Activated CD8-positive, alpha-beta memory T cell treated with anti-CD3 and anti-CD28 coated beads, Interleukin-2, amount 50 U/mL, for 1 hour (primary cell): ENCODE data around the gene GPR37L1.
"Not testable (repeated sequence)": the region's sequence is repeated elsewhere in the genome, so short reads cannot be mapped to it uniquely, and the experiment has no call there.

Source experiments
- DNase-seq: peaks from one replicate; pipeline ENCODE4 v3.0.0-alpha.2; 2020; ENCODE audit errors: extremely low read depth

Gene GPR37L1

DNA sequence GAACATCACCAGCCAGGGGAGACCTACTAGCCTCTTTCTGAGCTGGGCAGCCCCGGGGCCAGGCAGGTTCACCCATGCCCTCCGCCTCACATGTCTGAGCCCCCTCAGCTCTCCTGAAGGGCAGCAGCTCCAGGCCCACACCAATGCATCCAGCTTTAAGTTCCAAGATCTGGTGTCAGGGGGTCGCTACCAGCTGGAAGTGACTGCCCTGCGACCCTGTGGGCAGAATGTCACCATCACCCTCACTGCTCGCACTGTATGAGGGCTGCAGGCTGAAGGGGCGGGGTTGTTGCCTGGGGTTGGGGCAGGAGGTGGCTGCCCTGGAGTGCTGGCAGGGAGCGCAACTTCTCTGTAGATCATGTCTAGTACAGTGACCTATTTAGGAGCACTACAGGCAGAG is 46.1 kb downstream of the GPR37L1 start:
- DNase-seq: no peak

DNA sequence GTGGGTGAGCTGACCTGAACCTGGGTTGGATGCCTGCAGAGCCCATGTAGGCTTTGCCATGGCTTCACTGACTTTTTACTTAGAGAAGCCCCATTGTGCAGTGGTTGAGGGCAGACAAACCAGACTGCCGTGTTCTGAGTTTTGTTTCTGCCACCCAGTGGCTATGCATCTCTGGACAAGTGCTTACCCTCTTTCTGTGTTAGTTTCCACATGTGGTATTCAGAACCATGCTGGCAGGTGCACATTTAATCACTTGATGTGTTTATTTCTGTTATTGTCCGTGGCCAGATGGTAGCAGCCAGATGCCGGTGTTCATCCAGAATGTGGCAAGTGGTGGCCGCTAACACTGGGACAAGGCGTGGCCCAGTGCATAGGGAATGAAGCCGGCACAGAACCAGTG is 48.0 kb downstream of the GPR37L1 start:
- DNase-seq: no peak

DNA sequence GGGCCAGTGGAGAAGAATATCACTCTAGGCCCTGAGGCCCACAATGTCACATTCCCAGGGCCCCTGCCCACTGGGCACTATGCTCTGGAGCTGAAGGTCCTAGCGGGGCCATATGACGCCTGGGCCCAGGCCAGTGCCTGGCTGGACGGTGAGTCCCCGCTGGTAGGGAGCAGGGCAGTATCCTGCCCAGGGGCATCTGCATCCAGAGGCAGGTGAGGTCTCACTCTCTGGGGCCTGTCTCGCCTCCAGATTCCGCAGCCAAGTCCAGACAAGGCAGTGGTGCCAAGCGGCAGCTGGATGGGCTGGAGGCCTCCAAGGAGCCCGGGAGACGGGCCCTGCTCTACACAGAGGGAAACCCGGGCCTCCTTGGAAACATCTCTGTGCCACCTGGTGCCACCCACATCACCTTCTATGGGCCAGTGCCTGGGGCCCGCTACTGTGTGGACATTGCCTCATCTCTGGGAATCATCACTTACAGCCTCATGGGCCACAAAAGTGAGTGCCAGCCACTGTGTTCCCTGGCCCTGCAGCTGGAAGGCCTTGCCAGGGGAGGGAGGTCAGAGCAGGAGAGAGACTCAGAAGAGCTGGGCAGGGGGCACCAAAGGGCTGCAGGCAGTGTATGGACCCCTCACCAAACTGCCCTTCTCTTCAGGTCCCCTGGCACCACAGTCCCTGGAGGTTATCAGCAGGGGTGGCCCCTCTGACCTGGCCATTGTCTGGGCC is 48.7 kb downstream of the GPR37L1 start:
- DNase-seq: no peak

DNA sequence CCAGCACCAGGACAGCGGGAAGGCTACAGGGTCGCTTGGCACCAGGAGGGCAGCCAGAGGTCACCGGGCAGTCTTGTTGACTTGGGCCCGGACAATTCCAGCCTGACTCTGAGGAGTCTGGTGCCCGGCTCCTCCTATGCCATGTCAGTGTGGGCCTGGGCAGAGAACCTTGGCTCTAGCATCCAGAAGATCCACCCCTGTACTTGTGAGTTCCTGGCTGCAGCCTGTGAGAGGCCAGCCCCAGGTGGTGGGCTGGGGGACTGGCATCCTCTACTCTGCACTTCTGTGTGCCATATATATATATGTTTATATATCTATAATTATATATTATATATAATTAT is 49.3 kb downstream of the GPR37L1 start:
- no peak for DNase-seq

DNA sequence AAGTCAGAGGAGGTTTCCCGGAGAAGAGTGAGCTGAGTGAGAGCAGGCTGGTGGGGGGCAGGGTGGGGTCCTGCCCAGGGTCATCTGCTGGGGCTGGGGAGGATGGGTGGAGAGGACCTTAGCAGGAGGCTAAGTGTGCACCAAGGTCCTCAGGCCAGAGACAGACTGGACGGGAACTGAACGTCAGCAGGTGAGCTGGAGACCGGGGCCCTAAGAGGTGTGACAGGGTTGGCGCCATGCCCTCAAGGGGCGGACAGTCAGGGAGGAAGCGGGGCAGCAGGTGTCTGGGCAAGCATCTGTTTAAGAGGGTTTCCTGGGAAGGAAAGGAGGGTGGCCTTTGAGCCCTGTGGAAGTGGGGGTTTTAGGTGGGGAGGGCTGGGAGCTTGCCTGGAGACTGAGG is 51.3 kb downstream of the GPR37L1 start:
- DNase-seq: no peak

DNA sequence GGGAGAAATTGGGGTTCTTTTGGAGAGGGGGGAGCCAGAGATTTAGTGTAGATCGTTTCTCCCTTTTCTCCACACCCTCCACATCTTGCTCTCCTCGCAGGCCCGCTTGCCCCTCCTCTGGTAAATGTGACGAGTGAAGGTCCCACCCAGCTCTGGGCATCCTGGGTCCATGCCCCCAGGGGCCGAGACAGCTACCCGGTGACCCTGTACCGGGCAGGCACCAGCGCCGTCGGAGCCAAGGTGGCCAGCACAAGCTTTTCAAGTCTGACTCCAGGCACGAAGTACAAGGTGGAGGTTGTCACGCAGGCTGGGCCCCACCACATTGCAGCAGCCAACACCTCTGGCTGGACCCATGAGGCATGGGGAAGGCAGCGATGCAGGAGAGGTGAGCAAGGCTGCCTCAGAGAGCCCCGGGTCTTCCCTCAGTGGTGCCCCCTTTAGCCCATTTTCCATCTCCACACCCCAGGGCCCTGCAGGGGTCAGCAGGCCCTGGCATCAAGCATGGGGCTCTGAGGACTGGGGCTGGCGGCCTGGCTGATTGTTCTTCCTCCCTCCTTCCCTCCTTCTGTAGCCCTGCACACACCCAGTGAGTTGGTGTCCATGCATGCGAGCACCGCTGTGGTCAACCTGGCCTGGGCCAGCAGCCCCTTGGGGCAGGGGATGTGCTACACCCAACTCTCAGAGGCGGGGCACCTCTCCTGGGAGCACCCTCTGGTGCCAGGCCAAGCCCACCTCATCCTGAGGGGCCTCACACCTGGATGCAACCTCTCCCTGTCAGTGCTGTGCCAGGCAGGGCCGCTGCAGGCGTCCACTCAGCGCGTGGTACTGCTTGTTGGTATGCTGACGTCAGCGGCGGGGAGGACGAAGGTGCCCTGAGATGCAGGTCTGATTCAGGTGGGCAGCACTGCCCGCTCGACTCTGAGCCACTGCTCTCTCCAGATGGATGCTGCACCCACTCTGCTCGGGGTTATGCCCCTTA is 54.5 kb downstream of the GPR37L1 start:
- no peak for DNase-seq

DNA sequence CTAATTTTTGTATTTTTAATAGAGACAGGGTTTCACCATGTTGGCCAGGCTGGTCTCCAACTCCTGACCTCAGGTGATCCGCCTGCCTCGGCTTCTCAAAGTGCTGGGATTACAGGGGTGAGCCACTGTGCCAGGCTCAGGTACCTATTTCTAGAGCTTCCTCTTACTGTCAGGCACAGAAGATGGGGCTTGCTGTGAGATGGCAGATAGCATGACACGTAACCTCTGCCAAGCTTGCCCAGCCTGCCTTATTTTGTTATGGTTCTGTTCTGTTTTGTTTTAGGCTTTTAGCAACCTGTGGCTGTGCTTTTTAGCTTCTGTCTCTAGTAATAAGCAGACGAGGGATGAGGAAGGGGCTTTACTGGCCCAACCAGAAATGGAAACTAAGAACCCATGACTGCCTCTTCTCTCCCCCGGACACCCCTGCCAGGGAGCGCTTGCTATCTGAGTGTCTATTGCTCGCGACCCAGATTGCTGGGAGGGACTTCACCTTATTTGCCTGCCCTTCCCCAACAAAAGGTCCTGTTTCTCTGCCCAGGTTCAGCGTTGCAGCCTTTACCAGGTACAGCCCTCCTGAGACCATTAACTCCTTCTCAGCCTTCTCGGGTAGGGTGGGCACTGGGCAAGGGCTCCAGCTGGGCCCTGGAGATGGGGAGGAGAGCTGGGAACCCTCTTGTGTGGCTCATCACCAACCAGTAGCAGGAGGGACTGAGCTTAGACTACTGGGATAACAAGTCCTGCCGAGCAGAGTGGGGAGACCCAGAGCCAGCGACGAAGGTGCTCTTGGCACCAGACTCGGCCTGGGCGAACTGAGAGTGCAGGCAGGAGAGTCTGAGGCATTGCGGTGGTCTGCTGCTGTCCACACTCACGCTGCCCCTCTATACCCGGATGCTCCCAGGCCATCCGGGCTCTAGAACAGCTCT is 57.4 kb downstream of the GPR37L1 start:
- DNase-seq: no peak

DNA sequence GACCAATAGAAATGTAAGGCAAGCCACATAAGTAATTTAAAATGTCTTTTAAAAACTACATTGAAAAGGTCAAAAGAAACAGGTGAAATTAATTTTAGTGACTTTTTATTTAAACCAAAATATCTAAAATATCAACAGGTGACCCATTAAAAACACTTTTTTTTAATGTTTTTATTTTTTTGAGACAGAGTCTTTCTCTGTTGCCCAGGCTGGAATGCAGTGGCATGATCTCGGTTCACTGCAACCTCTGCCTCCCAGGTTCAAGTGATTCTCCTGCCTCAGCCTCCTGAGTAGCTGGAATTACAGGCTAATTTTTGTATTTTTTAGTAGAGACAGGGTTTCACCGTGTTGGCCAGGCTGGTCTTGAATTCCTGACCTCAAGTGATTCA is 58.0 kb downstream of the GPR37L1 start:
- not testable (repeated sequence) for DNase-seq

DNA sequence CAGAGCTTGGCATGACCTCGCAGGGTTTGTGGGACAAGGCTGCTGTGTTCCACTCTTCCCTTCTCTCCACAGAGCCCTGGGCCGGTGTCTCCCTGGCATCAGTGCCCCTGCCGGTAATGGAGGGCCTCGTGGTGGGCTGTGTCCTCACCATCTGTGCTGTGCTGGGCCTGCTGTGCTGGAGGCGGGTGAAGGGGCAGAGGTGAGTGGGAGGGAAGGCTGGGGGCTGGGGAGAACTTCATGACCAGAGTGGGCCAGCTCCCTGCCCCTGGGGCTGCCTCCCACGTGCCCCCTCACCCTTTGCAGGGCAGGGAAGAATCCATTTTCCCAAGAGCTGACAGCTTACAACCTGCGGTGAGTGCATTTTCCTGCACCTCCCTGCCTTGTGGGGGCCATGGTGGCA is 58.9 kb downstream of the GPR37L1 start:
- DNase-seq: no peak

DNA sequence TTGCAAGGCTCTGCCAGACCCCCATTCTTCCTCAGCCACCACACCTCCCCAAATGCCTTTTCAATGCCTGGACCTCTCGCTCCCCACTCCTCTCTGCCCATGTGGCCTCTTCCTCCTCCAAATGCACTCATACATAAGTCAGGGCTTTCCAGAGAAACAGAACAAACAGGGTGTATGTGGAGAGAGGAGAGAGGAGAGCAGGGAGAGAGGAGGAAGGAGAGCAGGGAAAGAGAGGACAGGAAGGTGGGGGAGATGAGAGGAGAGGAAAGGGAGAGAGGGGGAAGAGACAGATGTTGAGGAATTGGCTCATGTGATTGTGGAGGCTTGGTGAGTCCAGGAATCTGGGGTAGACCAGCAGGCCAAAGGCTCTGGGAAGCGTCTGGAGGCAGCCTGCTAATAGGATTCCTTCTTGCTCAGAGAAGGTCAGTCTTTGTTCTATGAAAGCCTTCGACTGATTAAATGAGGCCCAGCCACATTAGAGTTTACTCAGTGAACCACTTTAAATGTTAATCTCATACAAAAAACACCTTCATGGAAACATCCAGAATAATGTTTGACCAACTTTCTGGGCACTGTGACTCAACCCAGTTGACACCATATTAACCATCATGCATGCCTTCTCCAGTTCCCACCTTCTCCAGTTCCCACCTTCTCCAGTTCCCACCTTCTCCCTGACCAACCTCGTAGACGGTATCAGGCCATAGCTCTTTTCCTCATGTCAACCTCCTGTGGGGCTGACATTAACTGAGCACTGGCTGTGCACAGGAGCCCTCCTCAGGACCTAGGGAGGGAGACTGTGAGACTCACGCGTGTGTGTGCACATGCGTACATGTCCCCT is 59.5 kb downstream of the GPR37L1 start:
- DNase-seq: no peak
